Measurements from ENCODE around the gene ATP8B4. TPM values are rescaled to one million over a fixed set of nuclear protein-coding genes. Genes with fewer than 3 reads are reported as not detected.

The ATP8B4 gene
- total RNA-seq, 1 experiment from 2014 or later, result 0.24 TPM

DNA sequence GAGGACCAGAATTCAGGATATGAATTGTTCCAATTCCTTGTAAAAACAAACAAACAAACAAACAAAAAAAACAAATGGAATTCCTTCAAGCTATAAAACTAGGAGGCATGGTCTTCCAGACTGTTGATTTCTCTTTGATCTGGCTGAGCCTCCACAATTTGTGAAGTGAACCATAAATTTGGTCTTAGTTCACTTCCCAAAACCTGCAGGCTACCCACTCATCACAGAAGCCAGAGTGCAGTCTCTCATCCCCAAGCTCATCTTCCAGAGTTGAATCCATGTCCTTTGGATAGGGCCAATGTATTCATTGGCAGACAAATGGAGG lies 294.3 kb downstream of the ATP8B4 start:
- H3K4me3 Mint-ChIP-seq (ENCODE audit: low read depth, unreplicated experiment), result no peak overlapping the region
- H3K9me3 Mint-ChIP-seq (ENCODE audit: low read depth, unreplicated experiment), result peaks cover 10% of the 10 kb centered on the region
- no peaks in the 10 kb centered on the region for H3K27me3 Mint-ChIP-seq (ENCODE audit: unreplicated experiment)
- no peak overlapping the region for H3K27ac Mint-ChIP-seq (ENCODE audit: unreplicated experiment)
- TF ChIP-seq, protein P1, sequence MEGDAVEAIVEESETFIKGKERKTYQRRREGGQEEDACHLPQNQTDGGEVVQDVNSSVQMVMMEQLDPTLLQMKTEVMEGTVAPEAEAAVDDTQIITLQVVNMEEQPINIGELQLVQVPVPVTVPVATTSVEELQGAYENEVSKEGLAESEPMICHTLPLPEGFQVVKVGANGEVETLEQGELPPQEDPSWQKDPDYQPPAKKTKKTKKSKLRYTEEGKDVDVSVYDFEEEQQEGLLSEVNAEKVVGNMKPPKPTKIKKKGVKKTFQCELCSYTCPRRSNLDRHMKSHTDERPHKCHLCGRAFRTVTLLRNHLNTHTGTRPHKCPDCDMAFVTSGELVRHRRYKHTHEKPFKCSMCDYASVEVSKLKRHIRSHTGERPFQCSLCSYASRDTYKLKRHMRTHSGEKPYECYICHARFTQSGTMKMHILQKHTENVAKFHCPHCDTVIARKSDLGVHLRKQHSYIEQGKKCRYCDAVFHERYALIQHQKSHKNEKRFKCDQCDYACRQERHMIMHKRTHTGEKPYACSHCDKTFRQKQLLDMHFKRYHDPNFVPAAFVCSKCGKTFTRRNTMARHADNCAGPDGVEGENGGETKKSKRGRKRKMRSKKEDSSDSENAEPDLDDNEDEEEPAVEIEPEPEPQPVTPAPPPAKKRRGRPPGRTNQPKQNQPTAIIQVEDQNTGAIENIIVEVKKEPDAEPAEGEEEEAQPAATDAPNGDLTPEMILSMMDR (IDR thresholded peaks at IDR 0.05; ENCODE audit: unreplicated experiment), result no peak
- H3K4me1 Mint-ChIP-seq (ENCODE audit: low read depth, unreplicated experiment), result peaks cover 10% of the 10 kb centered on the region
- CTCF ChIA-PET, result no interaction called here
- H3K36me3 Mint-ChIP-seq (ENCODE audit: insufficient read depth, unreplicated experiment), result no peaks in the 10 kb centered on the region
- intact Hi-C loops (cut with micrococcal nuclease; ENCODE audit: unreplicated experiment), result no loop called here
- DNase-seq, result no peak
- no TSS peak for BruUV-seq (replicated peaks)

DNA sequence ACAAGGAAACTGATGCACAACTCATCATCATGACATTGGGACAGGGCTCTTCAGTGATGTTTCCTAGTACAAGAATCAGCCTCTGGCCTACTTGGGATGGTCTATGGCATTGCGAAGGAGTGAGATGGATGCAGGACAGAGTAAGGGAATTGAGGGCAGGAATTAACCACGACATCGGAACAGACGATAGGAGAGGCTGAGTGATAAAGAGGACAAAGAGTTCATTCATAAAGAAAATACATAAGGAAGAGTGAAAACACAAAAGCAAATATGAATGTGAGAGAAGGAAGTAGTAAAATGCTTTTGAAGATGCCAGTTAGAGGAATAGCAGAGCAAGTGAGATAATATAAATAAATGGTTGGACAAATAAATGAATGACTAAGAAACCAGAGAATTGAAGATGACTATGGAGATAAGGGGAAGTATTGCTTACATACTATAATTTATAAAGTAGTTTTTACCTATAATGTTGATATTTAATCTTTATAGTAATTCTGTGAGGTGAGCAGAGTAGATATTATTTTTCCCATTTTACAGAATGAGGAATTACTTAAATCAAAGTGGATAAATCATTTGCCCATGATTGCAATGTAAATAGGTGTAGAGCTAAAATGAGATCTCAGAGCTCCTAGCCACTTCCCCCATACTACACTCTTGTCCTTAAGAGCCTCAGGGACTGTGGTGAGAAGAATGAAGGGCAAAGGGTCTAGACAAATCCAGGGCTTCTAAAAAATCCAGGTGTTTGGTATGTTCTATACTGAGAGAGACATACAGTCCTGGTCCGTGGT lies 294.9 kb downstream of the ATP8B4 start:
- Mint-ChIP-seq H3K27ac (ENCODE audit: unreplicated experiment) (no peak overlapping the region), H3K36me3 (ENCODE audit: insufficient read depth, unreplicated experiment) (no peaks in the 10 kb centered on the region), H3K9me3 (ENCODE audit: low read depth, unreplicated experiment) (peaks cover 10% of the 10 kb centered on the region), H3K4me3 (ENCODE audit: low read depth, unreplicated experiment) (no peak overlapping the region), H3K4me1 (ENCODE audit: low read depth, unreplicated experiment) (peaks cover 10% of the 10 kb centered on the region), H3K27me3 (ENCODE audit: unreplicated experiment) (no peaks in the 10 kb centered on the region)
- intact Hi-C loops (cut with micrococcal nuclease; ENCODE audit: unreplicated experiment), result no loop called here
- TF ChIP-seq, protein P1 (IDR thresholded peaks at IDR 0.05; ENCODE audit: unreplicated experiment), result no peak
- CTCF ChIA-PET, result no interaction called here
- BruUV-seq (replicated peaks), result no TSS peak
- no peak for DNase-seq

DNA sequence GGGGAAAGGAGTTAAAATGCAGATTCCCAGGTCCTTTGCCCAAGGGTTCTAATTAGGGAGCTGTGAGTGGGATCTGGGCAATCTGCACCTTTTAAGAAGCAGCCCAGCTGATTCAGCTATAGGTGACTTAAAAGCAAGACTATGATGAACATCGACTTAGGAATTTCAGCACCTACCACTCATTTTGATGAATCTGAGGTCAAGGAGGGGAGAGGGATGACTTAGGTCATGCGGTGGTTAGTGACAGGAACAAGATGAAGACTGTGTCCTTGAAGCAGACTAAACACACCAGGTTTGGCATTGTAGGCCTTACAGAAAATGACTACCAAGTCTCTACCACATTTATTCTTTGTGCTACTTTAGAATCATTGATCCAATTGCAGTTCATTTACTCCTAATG lies 301.9 kb downstream of the ATP8B4 start:
- DNase-seq, result no peak
- Mint-ChIP-seq H3K36me3 (ENCODE audit: insufficient read depth, unreplicated experiment) (no peaks in the 10 kb centered on the region), H3K27ac (ENCODE audit: unreplicated experiment) (no peak overlapping the region), H3K4me1 (ENCODE audit: low read depth, unreplicated experiment) (no peaks in the 10 kb centered on the region), H3K4me3 (ENCODE audit: low read depth, unreplicated experiment) (no peak overlapping the region), H3K27me3 (ENCODE audit: unreplicated experiment) (no peaks in the 10 kb centered on the region), H3K9me3 (ENCODE audit: low read depth, unreplicated experiment) (peaks cover 4% of the 10 kb centered on the region)
- CTCF ChIA-PET, result no interaction called here
- intact Hi-C loops (cut with micrococcal nuclease; ENCODE audit: unreplicated experiment), result no loop called here
- TF ChIP-seq, protein P1 (IDR thresholded peaks at IDR 0.05; ENCODE audit: unreplicated experiment), result no peak
- BruUV-seq (replicated peaks), result no TSS peak

DNA sequence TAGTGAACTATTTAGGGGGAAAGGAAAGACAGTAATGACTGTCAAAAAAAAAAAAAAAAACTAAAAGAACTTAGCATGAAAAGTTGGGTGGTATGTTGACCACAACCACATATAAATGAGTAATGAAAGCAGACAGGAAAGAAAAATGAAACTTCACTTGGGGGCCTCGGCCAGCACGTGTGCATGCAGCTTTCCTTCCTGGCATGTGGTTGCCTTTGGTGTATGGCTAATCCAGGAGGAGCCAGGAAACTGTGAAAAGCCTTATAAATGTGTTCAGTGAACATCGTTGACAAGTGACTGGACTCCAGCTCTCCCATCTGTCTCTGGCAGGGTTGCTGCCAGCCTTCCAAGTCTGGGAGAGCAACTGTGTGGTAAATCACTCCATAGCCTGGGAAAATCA lies 303.1 kb downstream of the ATP8B4 start:
- Mint-ChIP-seq H3K4me3 (ENCODE audit: low read depth, unreplicated experiment) (no peak overlapping the region), H3K27me3 (ENCODE audit: unreplicated experiment) (no peaks in the 10 kb centered on the region), H3K4me1 (ENCODE audit: low read depth, unreplicated experiment) (no peaks in the 10 kb centered on the region), H3K27ac (ENCODE audit: unreplicated experiment) (no peak overlapping the region), H3K9me3 (ENCODE audit: low read depth, unreplicated experiment) (peaks cover 3% of the 10 kb centered on the region), H3K36me3 (ENCODE audit: insufficient read depth, unreplicated experiment) (no peaks in the 10 kb centered on the region)
- intact Hi-C loops (cut with micrococcal nuclease; ENCODE audit: unreplicated experiment), result no loop called here
- TF ChIP-seq, protein P1 (IDR thresholded peaks at IDR 0.05; ENCODE audit: unreplicated experiment), result no peak
- no TSS peak for BruUV-seq (replicated peaks)
- DNase-seq, result no peak
- CTCF ChIA-PET, result interaction anchor here (0.7 kb wide), 1 partner anchor 16 kb away, joined by 3 read pairs; no protein-coding TSS in a partner anchor

All from Calu3 (cell line).